Osteocyte (in vitro differentiated cells): ENCODE results near the gene HGF. TPM values are rescaled to one million over a fixed set of nuclear protein-coding genes. Genes with fewer than 3 reads are reported as not detected.
A peak's percentile ranks its signal among the peaks of the same experiment; 100 is the strongest.
"Not testable (repeated sequence)": the region's sequence is repeated elsewhere in the genome, so short reads cannot be mapped to it uniquely, and the experiment has no call there.

ENCODE experiments used
- DNase-seq: peaks from one replicate; pipeline ENCODE4 v3.0.0; 2021; ENCODE audit warnings: mixed read lengths; ENCODE audit not compliant: unreplicated experiment; ENCODE audit errors: extremely low spot score
- H3K27ac Mint-ChIP-seq: one replicate; pipeline ENCODE4 v1.8.0; 2021; ENCODE audit warnings: mild to moderate bottlenecking, mixed read lengths; ENCODE audit not compliant: unreplicated experiment
- H3K27me3 Mint-ChIP-seq: one replicate; pipeline ENCODE4 v1.8.0; 2021; ENCODE audit warnings: mixed read lengths; ENCODE audit not compliant: unreplicated experiment
- H3K36me3 Mint-ChIP-seq: one replicate; pipeline ENCODE4 v1.8.0; 2021; ENCODE audit warnings: mixed read lengths; ENCODE audit not compliant: unreplicated experiment
- H3K4me1 Mint-ChIP-seq: one replicate; pipeline ENCODE4 v1.8.0; 2021; ENCODE audit warnings: mixed read lengths; ENCODE audit not compliant: unreplicated experiment
- H3K4me3 Mint-ChIP-seq: one replicate; pipeline ENCODE4 v1.8.0; 2021; ENCODE audit warnings: mild to moderate bottlenecking, moderate library complexity, mixed read lengths; ENCODE audit not compliant: unreplicated experiment
- H3K9me3 Mint-ChIP-seq: one replicate; pipeline ENCODE4 v1.8.0; 2021; ENCODE audit warnings: mixed read lengths; ENCODE audit not compliant: unreplicated experiment
- total RNA-seq: library from RNA; stranded (reverse); gene quantifications from 2 replicates; pipeline ENCODE4 v1.2.1, GENCODE V29; 2021
- TF ChIP-seq, protein P1 (sequence below): fragments of 200-600 bp; sonication (generic); IDR thresholded peaks from 2 replicates; pipeline ENCODE4 v1.5.0; 2021; ENCODE audit warnings: antibody characterized with exemption, mild to moderate bottlenecking, moderate library complexity

The HGF gene
- total RNA-seq, 1 donor from 2014 or later = 16.0 TPM

DNA sequence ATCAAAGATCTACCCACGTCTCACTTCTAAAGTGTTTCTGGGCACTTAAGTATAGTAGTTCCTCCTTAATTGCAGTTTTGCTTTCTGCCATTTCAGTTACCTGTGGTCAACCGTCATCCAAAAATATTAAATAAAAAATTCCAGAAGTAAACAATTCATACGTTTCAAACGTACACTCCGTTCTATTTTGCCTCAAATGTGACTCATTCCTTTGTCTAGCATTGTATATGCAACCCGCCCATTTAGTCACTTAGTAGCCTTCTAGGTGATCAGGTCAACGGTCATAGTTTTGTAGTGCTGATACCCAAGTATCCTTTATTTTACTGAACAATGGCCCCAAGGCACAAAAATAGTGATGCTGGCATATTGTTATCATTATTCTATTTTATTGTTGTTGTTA is 33.8 kb downstream of the HGF start:
- peak overlapping the region; percentile 50 for H3K27ac Mint-ChIP-seq
- no peaks in the 10 kb centered on the region for H3K27me3 Mint-ChIP-seq
- no peak for DNase-seq
- H3K36me3 Mint-ChIP-seq = peaks cover 41% of the 10 kb centered on the region
- H3K4me1 Mint-ChIP-seq = peaks cover 37% of the 10 kb centered on the region
- no peak overlapping the region for H3K4me3 Mint-ChIP-seq
- H3K9me3 Mint-ChIP-seq = peaks cover 3% of the 10 kb centered on the region
- TF ChIP-seq, protein P1, sequence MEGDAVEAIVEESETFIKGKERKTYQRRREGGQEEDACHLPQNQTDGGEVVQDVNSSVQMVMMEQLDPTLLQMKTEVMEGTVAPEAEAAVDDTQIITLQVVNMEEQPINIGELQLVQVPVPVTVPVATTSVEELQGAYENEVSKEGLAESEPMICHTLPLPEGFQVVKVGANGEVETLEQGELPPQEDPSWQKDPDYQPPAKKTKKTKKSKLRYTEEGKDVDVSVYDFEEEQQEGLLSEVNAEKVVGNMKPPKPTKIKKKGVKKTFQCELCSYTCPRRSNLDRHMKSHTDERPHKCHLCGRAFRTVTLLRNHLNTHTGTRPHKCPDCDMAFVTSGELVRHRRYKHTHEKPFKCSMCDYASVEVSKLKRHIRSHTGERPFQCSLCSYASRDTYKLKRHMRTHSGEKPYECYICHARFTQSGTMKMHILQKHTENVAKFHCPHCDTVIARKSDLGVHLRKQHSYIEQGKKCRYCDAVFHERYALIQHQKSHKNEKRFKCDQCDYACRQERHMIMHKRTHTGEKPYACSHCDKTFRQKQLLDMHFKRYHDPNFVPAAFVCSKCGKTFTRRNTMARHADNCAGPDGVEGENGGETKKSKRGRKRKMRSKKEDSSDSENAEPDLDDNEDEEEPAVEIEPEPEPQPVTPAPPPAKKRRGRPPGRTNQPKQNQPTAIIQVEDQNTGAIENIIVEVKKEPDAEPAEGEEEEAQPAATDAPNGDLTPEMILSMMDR = no peak

DNA sequence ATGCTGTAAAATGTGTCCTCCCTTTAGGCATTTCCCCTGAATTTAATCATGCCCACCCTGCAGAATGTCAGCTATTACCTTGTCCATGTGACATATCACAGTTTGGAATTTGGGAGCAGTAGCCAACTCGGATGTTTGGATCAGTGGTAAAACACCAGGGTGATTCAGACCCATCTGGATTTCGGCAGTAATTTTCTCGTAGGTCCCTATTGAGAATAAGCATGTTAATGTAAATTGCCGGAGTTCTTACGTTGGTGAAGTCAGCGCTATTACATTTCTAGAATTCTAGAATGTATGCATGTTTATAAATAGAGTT is 44.1 kb downstream of the HGF start:
- Mint-ChIP-seq H3K4me1 (peaks cover 30% of the 10 kb centered on the region), H3K9me3 (peaks cover 7% of the 10 kb centered on the region), H3K4me3 (peak overlapping the region; percentile 12), H3K27ac (peak overlapping the region; percentile 92), H3K27me3 (no peaks in the 10 kb centered on the region), H3K36me3 (peaks cover 20% of the 10 kb centered on the region)
- no peak for DNase-seq
- TF ChIP-seq, protein P1 = no peak

DNA sequence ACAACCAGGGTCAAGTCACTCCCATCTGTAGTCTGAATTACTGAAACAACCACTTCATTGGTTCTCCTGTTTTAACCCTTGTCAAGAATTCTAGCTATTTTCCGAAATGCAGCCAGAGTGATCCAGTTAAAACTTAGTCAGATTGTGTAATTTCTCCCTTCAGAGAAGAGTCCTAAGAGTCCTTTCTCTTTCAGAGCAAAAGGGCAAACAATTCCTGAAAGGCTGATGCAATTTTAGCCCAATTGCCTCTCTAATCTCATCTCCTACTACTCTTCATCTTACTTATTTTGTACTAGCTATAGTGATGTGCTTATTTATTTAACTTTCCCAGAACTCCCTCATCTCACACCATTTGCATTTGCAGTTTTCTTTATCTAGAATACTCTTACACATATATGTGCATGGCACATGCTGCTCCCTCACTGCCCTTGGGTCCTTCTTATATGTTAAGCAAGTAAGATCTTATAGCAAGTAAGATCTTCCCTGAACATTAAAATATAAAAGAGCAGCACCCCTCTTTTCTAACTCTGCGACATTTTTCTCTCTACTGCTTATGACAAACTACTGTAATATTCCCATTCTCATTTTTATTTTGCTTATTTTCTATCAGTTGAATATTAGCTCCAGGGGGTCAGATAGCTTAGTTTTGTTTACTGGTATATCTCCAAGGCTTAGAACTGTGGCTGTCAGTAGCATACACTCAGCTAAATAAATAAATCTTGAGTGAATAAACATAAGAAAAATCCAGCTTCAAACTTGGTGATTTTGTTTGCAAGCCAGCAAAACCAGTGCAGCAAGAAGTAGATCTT is 44.6 kb downstream of the HGF start:
- DNase-seq = no peak
- peak overlapping the region; percentile 92 for H3K27ac Mint-ChIP-seq

DNA sequence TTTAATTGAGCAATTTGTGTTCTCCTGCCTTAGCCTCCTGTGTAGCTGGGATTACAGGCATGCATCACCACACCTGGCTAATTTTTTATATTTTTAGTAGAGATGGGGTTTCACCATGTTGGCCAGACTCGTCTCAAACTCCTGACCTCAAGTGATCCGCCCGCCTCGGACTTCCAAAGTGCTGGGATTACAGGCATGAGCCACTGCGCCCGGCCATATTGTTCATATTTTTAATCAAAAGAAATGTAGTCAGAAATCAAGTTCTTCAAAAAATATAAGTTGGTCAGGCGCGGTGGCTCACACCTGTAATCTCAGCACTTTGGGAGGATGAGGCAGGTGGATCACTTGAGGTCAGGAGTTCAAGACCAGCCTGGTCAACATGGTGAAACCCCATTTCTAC is 47.6 kb downstream of the HGF start:
- not testable (repeated sequence) for DNase-seq, H3K27me3 Mint-ChIP-seq, H3K4me3 Mint-ChIP-seq
- Mint-ChIP-seq H3K27ac (peak overlapping the region; percentile 85), H3K4me1 (peaks cover 37% of the 10 kb centered on the region), H3K9me3 (peaks cover 12% of the 10 kb centered on the region), H3K36me3 (peaks cover 22% of the 10 kb centered on the region)

More for the DNA sequence above, 44.6 kb downstream of the HGF start:
- Mint-ChIP-seq H3K36me3 (peaks cover 23% of the 10 kb centered on the region), H3K27me3 (no peaks in the 10 kb centered on the region), H3K4me1 (peaks cover 34% of the 10 kb centered on the region), H3K4me3 (peak overlapping the region; percentile 7), H3K9me3 (peaks cover 12% of the 10 kb centered on the region)
- TF ChIP-seq, protein P1 = no peak

DNA sequence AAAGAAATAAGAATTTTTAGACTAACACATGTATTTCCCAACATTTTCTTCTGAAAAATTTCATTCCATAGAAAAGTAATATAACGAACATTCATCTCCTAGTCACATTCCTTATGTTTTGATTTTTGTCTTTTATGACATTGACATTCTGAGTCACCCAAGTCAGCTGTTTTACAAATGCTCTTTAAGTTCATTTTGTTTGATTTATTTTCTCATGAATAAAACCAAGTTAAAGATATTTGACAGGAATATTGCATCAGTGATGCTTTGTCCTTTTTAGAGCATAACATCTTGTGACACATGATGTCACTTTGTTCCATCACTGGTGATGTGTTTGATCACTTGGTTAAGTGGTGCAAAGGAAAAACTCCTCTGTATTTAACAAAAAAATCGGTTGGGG is 48.4 kb downstream of the HGF start:
- H3K27ac Mint-ChIP-seq = peak overlapping the region; percentile 85
- TF ChIP-seq, protein P1 = no peak
- H3K9me3 Mint-ChIP-seq = peaks cover 12% of the 10 kb centered on the region
- no peak for DNase-seq
- H3K27me3 Mint-ChIP-seq = no peaks in the 10 kb centered on the region
- peaks cover 43% of the 10 kb centered on the region for H3K4me1 Mint-ChIP-seq
- H3K4me3 Mint-ChIP-seq = no peak overlapping the region
- H3K36me3 Mint-ChIP-seq = peaks cover 25% of the 10 kb centered on the region
